Right lobe of liver (tissue), 4 donors: ENCODE data around the gene OXCT2.
"Not testable (repeated sequence)": the region's sequence is repeated elsewhere in the genome, so short reads cannot be mapped to it uniquely, and the experiment has no call there.

ENCODE experiments used
- CTCF ChIP-seq, 4 donors: fragments of 200-600 bp in 3 of 4; fragments of 450-650 bp in 1 of 4; IDR thresholded peaks; one replicate each; pipeline versions ENCODE4 v1.5.1 to v1.8.0; 2016 to 2022; ENCODE audit warnings: antibody characterized with exemption in 4 of 4, mild to moderate bottlenecking in 2 of 4
- POLR2A ChIP-seq: fragments of 450-650 bp; IDR thresholded peaks from one replicate; pipeline ENCODE4 v1.6.1; 2017; ENCODE audit warnings: antibody characterized with exemption, mild to moderate bottlenecking
- donor health status: DM: no; HTN: no; CAD: no.
- donor health status: DM: no; HTN: no; CAD: no.
- donor health status: DM: no; HTN: yes; CAD: no.

- TF ChIP-seq CTCF (IDR thresholded peaks at IDR 0.05); POLR2A: not testable (repeated sequence)
These were observed 16.8 kb upstream of the OXCT2 start for GRCh38 chr1:39787964-39788363.
